OCI-LY7 (cell line): ENCODE data around the gene NUP88.

Experiments used
- CTCF ChIP-seq: fragments of 200-600 bp; sonication (generic); conservative IDR thresholded peaks from 2 replicates; pipeline ENCODE4 v1.5.1; 2014; ENCODE audit warnings: mild to moderate bottlenecking, antibody characterized with exemption, low read length, moderate library complexity, mixed read lengths
- EZH2phosphoT487 ChIP-seq: fragments of 200-600 bp; sonication (generic); IDR thresholded peaks from 2 replicates; pipeline ENCODE4 v1.6.1; 2018; ENCODE audit warnings: low read depth, borderline replicate concordance, mild to moderate bottlenecking, mixed run types, antibody characterized with exemption, low read length, moderate library complexity, mixed read lengths

GRCh38 chr17:5413682-5414081 lies 5.8 kb downstream of the NUP88 start:
- no peak for TF ChIP-seq CTCF
- no peak for TF ChIP-seq EZH2phosphoT487
